ENCODE measurements around the gene VAT1.

GRCh38 chr17:42980274-42980765, 41.9 kb downstream of the VAT1 start, which contains the start of gene RUNDC1:
- TF ChIP-seq POLR2A (IDR thresholded peaks at IDR 0.05; ENCODE audit: low read depth, low read length) (no peak), POLR2AphosphoS5 (IDR thresholded peaks at IDR 0.05; ENCODE audit: low read depth, low read length) (no peak), POU2F2 (IDR thresholded peaks at IDR 0.05; ENCODE audit: low read depth, low read length) (no peak), SPI1 (IDR thresholded peaks at IDR 0.05; ENCODE audit: low read depth, low read length) (no peak), TAF1 (IDR thresholded peaks at IDR 0.05; ENCODE audit: low read depth, low read length) (peak; percentile 47)

All from GM12891 (cell line).